Activated CD8-positive, alpha-beta memory T cell treated with anti-CD3 and anti-CD28 coated beads for 1 hour (primary cell): ENCODE measurements around the gene KCNJ6.
"Not testable (repeated sequence)": the region's sequence is repeated elsewhere in the genome, so short reads cannot be mapped to it uniquely, and the experiment has no call there.

Experiments
- DNase-seq, 2 donors: peaks; one replicate each; pipeline ENCODE4 v3.0.0-alpha.2; 2020; ENCODE audit warnings: low read depth in 1 of 2; ENCODE audit errors: extremely low read depth in 1 of 2

The KCNJ6 gene

GRCh38 chr21:37654596-37654995 lies 261.7 kb downstream of the KCNJ6 start:
- DNase-seq = no peak

DNA sequence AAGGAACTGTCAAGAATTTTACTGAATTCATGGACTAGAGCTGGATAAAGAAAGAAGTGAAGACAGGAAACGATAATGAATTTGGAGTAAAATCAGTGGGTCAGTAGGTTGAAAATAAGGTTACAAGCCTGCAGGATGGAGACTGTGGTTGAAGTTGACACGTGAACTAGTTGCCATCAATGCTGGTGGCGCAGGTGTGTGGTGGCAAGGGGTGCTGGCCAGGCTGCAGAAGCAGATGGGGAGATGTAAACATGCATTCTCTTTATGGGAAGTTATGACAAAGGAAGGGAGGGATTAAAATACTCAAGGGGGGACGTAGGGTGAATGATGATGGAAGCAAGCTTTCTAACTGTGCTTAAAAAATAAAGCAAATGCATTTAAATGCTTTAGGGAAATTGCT lies 263.1 kb downstream of the KCNJ6 start:
- no peak for DNase-seq

DNA sequence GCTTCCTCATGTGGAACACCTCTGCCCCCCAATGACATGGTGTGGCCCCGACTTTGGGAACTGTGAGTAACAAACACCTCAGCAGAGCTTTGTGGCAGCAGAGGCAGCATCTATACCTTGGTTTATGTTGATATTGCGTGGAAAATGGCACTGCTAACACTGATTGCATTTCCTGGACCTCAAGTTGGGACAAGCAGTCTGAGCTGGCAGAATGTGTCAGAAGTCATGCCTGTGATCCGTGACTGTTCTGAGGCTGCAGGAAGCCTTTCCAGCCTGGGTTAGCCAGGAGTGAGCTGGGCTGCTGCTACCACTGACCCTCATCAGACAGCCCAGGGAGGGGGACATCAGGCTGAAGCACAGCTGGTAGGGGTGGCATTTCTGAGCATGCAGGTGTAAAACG lies 268.5 kb downstream of the KCNJ6 start:
- no peak for DNase-seq

- not testable (repeated sequence) for DNase-seq
Measured at GRCh38 chr21:37646761-37647160, 269.5 kb downstream of the KCNJ6 start.

DNA sequence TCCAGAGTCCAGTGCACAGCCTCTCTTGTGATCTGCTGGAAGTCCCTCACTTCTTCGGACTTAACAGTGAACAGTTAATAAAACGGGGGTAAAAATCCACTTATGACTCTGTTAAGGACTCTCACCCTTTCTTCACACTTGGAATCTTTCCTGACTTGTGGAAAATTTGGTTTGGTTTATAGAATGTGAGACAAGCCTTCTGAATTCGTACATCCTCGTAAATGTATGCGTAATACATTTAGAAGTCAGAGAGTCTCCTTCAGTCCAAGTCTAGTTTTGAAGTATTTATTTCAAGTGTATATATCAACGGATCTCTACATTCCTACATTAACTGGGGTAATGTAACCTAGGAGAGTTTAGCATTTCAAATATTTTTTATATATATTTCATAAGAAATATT lies 270.4 kb downstream of the KCNJ6 start:
- DNase-seq = no peak

DNA sequence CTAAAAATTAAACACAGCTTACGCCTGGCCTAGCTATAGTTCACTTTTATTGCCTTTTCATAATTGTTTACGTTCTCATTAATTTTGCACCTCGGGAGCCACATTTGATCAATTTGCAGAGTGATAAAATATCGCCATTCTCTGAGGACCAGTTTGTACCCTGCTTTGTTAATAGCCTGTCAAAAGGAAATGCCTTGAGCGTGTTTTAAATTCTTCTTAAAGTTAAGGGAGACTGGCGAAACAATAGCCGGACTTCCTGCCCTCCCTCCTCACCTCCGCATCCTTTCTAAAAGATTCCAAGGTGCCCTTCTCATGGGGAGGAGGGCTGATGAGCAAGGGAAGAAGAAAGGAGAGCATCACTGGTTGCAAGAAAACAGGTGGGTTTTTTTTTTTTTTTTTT lies 271.6 kb downstream of the KCNJ6 start:
- DNase-seq = no peak

DNA sequence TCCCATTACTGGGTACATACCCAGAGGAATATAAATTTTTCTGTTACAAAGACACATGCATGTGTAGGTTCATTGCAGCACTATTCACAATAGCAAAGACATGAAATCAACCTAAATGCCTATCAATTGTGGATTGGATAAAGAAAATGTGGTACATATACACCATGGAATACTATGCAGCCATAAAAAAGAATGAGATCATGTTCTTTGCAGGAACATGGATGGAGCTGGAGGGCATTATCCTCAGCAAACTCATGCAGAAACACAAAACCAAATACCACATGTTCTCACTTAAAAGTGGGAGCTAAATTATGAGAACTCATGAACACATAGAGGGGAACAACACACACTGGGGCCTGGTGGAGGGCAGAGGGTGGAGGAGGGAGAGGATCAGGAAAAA lies 272.4 kb downstream of the KCNJ6 start:
- not testable (repeated sequence) for DNase-seq

GRCh38 chr21:37642493-37642892 lies 273.8 kb downstream of the KCNJ6 start:
- DNase-seq = no peak

GRCh38 chr21:37639756-37640155 lies 276.5 kb downstream of the KCNJ6 start:
- no peak for DNase-seq

DNA sequence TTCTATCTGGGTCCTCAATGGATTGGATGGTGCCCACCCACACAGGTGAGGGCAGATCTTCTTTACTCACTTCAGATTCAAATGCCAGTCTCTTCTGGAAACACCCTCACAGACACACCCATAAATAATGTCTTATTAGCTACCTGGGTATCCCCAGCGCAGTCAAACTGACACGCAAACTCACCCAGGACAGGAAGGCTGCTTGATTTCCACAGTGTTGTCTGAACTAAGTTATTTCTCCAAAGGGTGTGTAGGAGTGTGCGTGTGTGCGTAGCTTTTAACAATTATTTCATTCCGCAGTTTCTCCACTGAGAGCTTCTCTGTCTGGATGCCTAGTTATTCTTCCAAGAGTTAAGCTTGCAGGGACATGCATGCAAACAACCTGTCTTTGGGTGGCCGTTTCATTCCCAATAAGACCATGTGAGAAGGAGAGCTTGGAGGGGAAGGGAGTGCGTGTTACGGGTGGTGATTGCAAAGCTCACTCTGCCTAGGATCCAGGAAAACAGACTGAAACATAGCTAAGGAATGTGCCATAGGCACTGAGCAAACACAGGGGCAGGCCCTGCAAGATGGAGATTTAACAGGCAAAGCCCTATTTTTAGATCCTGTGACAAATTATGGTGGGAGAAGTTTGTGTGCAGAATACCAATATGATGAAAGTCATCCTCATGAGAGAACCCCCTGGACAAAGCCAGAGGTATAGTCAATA lies 280.0 kb downstream of the KCNJ6 start:
- DNase-seq = no peak

DNA sequence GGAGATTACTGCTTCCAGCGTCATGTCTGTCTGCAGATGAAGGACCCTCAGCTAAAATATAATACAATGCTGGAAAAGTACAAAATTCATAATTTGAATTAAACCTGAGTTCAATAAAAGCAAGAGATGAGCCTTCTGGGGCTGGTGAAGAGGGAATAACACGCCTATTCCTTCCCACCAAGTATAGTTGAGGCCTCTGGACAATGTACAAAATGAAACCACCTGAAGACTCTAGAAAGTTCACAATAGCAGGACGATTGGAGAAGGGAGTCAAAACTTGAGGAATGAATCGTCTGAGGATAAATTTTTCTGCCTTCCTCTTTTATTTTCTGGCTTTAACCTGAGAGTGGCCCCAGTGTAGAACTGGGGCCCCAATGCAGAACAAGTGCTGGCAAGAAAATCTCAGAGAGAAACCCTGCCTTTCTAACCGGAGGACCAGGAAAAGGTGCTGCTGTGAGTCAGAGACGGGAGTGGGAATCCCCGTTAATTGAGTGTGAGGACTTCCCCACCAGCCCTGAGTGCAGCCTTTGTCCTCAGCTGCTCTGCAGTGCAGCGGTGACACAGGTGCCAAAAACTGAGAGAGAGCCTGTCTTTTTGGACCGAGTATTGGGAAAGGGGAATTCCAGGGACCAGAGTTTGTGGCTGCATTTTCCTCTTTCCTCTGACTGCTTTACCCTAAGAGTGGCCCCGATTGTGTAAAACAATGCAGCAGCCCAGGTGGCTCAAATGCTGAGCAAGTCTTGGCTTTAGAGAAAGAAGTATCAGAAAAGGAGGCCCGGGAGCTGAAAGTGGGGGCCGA lies 284.7 kb downstream of the KCNJ6 start:
- no peak for DNase-seq

- DNase-seq = no peak
Measured at GRCh38 chr21:37630872-37631271, 285.4 kb downstream of the KCNJ6 start.

DNA sequence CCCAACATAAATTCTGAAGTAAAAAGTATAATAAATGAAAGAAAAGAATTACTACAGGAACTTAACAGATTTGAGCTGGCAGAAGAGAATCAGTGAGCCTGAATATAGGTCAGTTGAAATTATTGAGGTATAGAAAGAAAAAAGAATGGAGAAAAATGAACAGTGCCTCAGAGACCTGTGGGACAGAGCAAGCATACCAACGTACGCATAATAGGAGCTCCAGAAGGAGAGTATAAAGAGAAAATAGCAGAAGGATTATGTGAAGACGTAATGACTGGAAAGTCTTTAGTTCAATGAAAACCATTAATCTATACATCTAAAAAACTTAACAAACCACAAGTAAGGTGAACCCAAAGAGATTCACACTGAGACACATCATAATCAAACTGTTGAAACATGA lies 287.9 kb downstream of the KCNJ6 start:
- DNase-seq = no peak

DNA sequence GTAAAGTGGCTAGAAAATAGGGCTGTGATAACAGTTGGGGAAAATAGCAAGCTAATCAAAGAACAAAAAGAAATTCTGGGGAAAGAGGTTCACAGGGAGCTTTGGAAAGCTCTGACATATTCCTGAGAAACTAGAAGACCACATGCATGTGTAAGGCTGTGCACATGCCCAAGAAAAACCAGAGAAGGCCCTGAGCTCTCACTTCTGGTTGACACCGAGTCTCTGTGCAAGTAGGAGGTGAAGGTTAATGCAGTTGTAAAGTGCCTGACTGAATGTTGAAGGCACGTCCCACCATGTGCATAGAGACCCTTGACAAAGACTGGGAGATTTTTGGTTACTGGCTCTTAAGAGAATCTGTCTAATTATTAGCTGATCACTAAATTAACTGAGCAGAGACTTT lies 288.7 kb downstream of the KCNJ6 start:
- no peak for DNase-seq

- no peak for DNase-seq
Measured at GRCh38 chr21:37627074-37627473, 289.2 kb downstream of the KCNJ6 start.

DNA sequence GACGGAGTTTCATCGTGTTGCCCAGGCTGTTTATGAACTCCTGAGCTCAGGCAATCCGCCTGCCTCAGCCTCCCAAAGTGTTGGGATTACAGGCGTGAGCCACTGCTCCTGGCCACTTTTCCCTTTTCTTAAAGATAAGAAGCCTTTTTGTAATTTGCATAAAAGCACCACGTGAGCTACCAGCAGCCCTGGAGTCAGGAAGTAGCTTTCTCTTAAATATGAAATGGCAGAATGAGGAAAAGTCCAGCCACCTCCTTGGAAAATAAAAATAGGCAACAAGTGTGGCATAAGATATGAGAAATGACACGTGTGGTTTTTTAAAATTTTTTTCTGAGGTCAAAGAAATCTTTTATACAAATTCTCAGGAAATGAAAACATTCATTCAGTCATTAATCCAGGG lies 289.9 kb downstream of the KCNJ6 start:
- no peak for DNase-seq

DNA sequence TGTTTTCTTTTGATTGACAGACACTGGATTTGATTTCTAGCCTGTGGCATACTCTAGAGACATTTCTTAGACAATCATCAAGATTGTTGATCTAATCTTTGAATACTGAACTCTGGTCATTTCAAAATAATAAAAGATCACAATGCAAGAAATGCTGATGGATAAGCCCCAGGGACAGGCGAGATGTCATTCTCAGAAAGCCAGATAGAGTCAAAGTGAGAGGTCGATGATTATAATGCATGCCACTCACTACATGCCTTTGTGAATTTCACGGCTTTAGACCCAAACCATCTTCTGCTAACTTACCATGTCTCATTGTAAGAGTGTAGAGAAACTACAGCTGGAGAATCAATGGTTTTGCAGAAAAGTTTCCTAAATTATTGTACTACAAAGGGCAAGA lies 292.6 kb downstream of the KCNJ6 start:
- DNase-seq = no peak

- no peak for DNase-seq
Measured at GRCh38 chr21:37623183-37623582, 293.1 kb downstream of the KCNJ6 start.

DNA sequence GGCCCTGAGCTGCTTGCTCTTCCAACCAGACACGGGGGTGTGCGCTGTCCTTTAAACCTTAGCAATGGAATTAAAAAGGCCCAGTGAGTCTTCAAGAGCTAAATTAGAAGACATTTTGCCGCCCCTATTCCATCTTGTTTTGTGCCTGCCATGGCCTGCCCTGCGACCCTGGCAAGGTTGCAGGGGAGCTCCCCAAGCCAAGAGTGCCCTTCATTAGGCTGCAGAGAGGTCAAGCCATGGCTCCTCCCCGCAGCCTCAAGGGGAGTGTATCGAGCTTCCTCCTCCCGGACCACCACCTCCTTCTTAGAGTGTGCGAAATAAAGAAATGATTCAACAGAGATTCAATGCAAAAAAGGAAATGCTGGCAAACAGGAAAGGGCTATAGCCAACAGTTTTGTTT lies 293.5 kb downstream of the KCNJ6 start:
- no peak for DNase-seq

GRCh38 chr21:37620401-37620800 lies 295.9 kb downstream of the KCNJ6 start:
- no peak for DNase-seq

GRCh38 chr21:37619464-37619974 lies 296.7 kb downstream of the KCNJ6 start:
- no peak for DNase-seq

GRCh38 chr21:37618081-37618480 lies 298.2 kb downstream of the KCNJ6 start:
- DNase-seq = no peak
